ENCODE data around the gene WBP1.
A peak's percentile ranks its signal among the peaks of the same experiment; 100 is the strongest.
"Not testable (repeated sequence)": the region's sequence is repeated elsewhere in the genome, so short reads cannot be mapped to it uniquely, and the experiment has no call there.

Gene WBP1

DNA sequence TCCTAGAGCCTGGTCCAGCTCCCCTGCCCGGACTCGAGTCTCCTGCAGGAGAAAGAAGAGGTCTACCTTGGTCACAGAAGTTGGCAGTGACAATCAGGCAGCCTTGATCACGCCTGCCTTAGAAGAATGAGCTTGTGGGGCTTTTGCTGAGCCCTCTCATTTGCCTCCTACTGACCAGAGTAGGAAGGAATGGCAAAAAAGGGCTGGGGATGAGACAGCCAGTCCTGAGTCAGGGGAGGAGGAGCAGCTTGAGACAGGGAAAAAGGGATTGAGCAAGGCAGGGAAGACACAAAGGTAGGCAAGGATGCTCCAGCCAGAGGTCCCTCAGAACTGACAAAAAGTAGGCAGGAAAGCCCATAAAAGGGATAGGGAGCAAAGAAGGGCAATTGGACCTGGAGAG, 30.7 kb upstream of the WBP1 start:
- no peak for DNase-seq (ENCODE audit: low read depth in 2 of 2)

DNA sequence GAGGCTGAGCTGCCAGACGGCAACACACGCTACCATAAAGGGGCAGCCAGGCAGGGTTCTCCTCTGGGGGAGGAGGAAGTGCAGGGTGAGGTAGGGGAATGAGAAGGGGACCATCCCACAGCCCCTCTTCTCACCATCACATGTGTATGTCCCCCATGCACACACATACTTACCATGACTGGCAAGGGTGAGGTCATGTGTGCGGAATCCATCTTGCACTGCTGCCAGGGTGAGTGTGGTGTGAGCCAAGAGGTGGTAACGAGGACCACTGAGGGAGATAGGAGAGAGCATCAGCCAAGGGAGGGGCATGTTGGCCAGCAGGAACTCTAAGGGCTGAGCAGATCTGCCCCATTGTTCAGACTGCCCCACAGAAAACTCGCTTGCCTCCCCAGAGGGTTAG, 29.6 kb upstream of the WBP1 start:
- DNase-seq (ENCODE audit: low read depth in 2 of 2): no peak

DNA sequence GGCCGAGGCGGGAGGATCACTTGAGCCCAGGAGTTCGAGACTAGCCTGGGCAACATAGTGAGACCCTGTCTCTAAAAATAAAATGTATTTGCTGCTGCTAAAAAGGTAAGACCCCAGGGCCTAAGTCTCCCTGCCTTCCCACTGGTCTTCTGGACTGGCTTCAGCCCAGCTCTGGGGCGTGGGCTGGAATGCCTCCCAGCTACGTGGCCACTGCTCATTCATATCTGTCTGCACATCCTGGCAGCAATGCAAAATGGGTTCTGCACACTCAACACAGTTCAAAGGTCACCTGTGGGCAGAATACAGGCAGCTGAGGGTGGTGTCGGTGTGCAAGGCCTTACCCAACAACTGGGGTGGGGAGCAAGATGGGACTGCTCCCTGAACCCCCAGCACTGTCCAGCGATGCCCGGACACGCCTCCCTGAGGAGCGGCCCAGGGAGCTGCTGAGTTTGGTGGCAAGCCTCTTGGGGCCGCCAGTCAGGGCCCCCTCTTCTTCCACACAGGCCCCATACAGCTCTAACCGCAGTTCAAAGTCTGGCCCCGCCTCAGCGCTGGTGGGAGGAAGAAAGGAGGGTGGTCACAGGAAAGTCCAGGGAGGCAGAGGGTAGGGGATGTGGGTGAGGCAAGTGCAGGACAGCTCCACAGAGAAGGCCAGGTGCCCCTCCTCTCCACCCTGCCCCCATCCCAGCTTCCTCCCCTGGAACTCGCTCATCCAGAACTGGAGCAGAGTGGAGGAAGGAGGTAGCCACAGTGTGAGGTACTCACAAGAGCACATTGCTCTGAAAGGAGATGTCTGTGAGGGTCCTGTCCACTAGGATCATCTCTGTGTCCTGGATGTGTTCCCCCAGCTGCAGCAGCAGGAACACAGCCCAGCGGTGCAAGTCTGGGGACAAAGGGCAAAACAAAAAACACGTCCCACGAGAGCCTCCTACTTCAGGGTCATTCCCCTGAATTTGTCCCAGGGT, 28.5 kb upstream of the WBP1 start:
- DNase-seq (ENCODE audit: low read depth in 2 of 2): no peak

DNA sequence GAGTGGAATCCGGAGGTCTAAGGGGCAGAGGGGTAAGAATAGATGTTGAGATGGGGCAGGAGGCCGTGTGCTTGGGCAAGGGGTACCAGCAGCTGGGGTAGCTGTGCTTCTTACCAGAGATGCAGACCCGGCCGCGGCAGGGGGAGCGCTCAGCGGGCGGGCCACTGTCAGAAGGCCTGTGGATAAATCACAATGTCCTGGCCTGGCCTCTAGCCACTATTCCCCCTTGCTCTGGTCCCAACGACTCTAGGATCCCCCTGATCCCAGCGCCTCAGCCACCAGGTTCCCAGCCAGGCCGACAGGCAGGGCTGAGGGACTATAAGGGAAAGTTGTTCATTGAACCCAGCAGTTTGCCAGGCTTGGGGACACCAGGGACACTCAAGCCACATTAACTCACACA, 27.7 kb upstream of the WBP1 start:
- DNase-seq (ENCODE audit: low read depth in 2 of 2): no peak

DNA sequence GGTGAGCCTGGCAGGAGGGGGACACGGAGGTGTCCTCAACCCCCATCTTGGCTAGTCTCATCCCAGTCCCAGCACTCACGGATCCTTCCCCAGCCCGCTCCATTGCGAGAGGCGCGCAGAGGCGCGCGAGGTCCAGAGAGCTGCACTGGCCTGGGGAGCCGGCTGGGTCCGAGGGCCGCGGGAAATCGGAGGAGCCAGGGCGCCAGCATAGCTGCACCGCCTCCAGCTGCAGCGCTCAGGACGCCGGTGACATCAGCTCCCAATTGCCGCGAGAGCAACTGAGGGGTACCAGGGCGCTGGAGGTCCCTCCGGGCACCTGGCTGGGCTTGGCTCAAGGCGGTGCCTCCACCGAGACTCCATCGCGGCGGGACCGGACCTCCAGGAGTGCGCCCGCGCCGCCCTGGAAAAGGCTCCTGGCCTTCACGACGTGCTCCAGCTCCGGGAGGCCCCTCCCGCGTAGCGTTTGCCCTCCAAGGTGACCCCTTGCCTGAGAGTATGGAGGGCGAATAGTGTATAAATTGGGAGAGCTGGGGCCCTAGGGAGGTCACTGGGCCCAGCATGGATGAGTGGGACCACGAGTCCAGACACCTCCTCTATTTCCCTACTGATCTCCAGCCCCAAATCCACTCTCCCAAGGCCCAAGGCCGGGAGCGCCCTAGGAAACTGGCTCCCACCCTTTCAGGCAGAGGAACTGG, 22.0 kb upstream of the WBP1 start:
- no peak for DNase-seq (ENCODE audit: low read depth in 2 of 2)

DNA sequence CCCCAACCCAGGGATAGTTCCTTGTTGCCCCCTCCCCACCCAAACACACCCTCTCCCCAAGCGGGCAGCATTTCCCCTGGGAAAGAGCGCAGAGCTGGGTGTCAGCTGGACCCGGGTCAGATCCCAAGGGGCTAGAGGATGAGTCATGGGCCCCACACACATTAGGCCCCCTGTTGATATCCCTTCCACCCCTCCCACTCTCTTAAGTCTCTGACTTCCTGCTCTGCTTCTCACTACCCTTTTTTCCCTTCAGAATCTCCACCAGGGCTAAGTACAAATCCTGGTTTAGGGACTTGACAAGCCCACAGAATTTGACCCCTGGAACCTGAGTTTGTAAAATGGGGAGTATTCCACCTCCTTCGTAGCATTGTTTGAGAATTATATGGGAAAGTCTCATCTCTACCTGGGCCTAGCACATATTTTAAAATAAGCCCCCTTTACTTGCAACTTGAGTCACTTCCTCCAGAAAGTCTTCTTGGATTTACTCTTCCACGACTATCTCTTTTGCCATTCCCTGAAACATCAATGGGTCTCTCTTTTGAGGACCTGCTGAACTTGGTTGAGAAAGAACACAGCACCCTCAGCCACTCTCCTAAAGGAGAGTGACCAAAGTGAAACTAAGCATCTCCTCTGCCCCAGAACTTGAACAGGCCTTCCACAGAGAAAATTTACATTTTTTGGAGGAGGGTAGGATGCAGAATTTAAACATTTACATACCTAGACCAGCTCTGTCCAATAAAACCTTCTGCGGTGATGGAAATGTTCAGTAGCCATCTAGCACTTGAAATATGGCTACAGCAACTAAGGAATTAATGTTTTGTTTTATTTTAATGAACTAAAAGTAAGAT, 21.2 kb upstream of the WBP1 start:
- DNase-seq (ENCODE audit: low read depth in 2 of 2): no peak

DNA sequence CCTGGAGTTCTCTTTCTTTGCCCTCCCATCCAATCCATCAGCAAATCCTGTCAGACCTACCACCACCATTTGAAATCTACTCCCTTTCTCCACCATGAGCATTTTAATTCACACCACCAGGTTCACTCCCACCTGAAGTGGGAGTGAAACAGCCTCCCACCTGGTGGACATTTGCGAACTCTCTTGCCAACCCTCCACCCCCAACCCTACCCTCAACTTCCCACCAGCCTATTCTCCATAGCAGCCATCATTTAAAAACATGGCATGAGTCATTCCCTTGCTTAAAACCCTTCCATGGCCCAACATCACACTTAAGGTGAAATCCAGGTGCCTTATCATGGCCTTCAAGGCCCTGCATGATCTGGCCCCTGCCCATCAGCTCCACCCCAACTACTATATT, 20.0 kb upstream of the WBP1 start:
- DNase-seq (ENCODE audit: low read depth in 2 of 2): no peak

DNA sequence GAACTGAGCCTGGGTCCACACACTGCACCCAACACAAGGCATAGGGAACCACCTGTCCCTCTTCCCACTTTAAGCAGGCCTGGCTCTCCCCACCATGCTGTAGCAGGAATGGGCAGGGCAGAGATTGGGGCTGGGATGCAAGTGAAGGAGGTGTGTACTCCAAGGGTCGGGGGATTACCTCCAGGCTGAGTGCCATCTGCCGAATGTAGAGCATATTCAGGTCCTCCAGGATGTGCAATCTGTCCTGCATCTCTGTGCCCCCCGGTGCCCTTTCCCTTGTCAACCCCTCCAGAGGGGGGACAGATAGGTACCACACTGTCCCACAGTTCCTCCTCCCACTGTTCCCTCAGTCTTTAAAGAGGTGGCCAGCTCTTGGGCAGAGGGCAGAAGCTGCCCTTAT, 18.9 kb upstream of the WBP1 start:
- DNase-seq (ENCODE audit: low read depth in 2 of 2): no peak

DNA sequence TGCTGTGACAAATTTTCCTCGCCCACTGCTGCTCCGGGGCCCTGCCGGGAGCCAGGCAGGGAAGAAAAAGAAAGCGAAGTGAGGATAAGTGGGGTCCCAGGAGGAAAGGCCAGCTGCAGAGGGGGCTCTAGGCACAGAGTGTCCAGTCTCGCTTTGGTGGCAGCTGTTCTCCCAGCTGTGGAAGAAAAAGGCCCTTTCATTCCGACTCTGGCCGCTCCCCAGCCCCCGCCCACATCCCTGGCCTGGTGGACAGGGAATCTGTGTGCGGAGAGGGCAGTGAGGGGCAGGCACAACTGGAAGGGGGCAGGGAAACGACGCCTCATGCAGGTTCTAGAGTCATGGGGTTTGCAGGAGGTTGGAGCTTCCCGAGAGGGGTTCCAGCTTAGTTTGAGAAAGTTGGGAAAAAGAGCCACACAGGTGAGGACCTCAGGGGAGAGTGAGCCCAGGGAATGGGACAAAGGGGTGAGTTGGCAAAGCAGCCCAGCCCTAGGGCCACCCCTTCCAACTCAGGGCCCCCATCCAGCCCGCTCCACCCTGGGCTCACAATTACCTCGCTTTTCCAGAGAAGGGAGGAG, 18.3 kb upstream of the WBP1 start:
- DNase-seq (ENCODE audit: low read depth in 2 of 2): no peak

DNA sequence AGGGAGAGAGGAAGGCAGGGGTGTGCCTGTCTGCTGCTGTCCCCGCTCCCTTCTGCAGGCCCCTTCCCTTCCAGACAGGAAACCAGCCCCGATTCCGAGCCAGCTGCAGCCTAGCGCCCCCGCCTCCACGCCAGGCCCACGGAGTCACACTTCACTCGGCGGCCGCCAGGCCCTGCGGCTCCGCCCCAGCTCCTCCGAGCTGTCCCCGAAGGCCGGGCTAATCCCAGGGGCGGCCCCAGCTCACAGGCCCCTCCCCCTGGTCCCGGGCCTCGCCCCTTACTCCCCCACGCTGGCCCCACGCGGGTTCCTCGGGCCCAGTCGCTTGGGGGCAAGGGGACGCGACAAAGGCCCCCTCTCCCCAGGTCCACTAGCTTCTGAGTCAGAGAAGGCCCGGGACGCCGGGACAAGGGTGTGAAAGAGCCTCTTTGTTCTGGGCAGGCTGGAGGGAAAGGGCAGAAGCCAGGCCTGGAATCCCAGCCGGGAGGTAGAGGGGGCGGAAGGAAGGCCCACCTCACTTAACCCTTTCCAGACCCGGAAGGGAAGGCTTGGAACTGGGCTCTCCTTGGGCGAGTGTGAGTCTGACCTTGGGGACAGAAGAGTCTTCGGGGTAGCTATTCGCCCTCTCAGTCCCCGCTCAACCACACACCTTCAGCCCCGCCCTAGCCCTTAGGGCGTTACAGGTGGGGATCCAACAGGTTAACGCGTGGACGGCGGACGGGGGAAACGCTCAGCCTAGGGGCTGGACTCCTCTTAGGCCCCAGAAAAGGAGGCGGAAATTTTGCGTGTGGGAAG, 17.7 kb upstream of the WBP1 start:
- peak in 1 of 2 experiments; percentile 52 for DNase-seq (ENCODE audit: low read depth in 2 of 2)

DNA sequence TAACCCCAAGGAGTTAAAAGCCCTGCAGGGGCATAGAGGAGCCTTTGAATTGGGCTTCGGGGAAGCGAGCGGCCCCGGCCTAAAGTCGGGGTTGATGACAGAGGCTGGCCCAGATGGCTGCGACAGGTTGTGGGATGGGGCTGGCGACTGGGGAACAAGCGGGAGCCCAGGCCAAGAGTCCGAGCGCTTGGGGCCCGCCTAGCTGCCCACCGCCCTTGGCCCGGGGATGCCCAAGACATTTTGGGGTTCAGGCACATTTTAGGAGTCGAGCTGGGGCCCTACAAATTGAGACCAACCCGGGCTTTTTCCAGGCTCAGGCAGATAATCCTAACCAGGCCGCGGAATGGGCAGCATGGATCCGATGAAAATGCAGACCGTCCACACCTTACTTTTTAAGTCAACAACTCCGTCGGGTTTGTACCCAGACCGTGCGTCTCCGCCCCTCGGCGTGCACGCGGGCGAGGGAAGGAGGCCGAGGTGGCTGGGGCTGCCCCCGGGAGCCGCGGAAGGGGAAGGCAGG, 17.0 kb upstream of the WBP1 start:
- no peak for DNase-seq (ENCODE audit: low read depth in 2 of 2)

DNA sequence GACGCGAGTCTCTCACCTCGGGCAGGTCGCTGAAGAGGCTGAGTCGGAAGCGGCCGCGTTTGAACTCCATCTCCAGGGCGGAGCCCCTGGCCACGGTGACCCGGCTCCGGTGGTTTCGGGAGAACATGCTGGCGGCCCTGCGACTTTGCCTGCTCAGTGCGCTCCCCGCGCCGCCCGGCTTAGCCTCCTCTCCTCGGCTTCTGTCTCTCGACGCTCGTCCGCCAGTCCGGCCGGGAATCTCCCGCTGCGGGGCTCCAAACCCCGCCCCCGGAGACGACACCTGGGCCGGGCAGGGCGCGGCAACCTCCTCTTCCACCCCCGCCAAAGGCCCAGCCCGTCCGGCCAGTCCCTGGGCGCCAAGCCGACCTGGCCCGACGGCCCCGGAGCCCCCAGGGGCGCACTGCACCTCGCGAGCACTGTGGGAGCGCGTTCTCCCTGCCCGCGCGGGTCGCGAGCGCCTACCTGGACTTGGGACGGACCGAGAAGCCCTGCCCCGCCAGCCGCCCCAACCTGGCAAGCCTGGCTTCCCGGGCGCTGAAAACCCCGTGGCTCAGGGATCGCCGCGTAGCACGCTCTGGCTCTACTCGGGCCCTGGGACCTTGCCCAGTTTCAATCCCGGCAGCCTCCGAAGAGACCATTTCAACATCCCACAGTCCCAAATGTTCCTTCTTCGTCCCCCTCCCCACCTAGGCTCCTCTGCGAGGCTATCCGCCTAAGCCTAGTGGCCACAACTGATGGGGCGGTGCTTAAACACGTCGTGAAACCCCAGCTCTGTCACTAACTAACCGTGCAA, 16.4 kb upstream of the WBP1 start, which contains the start of gene RTKN:
TSS of gene RTKN (minus strand) at position 248 of the 793 bp plus-strand sequence. CDS start at position 127, 121 bp downstream.
- DNase-seq (ENCODE audit: low read depth in 2 of 2): no peak

DNA sequence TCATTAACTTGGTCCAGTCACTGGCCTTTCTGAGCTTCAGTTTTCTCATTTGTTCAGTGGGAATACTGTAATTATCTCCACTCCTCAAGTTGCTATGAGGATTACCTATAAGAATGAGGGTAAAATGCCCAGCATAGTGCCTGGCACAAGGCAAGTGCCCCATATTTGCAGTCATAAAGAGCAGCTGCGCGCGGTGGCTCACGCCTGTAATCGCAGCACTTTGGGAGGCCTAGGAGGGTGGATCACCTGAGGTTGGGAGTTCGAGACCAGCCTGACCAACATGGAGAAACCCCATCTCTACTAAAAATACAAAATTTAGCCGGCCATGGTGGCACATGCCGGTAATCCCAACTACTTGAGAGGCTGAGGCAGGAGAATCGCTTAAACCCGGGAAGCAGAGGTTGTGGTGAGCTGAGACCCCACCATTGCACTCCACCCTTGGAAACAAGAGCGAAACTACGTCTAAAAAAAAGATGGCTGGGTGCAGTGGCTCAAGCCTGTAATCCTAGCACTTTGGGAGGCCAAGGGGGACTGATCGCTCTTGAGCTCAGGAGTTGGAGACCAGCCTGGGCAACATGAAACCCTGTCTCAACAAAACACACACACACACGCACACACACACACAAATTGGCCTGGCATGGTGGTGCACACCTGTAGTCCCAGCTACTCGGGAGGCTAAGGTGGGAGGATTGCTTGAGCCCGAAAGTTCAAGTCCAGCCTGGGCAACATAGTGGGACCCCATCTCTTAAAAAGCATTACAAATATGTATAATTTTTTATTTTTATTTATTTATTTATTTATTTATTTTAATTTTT, 15.5 kb upstream of the WBP1 start:
- not testable (repeated sequence) for DNase-seq (ENCODE audit: low read depth in 2 of 2)

DNA sequence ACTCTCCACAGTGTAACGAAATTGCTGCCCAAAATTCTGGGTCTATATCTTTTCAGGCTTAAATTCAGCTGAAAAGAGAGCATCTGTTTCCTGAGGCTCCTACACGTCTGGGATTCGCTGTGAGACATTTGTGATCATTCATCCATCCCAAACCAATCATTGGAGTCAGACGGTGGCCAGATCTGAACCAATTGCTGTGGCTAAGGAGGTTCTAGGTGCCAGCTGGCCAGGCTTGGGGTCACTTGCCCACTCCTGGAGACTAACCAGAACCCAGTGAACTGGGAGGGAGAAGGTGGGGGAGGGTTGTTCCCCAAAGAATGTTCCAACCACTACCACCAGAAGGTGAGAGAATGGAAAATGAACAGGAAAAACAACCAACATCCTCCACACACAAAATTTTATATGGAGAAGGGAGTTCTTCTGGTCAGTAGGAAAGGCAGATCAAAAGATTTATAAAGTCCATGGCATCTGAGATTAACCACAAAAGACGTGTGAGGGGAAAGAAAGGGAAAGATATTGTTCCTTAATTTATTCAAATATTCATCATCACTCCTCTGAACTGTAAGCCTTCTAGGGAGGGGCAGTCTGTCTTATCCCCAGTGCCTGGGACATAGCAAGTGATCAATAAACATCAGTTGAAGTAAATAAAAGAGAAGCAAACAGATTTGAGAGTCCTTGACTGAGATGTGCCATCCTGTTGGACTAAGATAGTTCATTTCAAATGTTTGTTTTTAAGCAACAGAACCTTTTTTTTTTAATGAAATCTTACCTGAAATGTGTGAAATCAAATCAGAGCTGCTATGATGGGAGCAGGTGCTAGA, 13.5 kb upstream of the WBP1 start:
- no peak for DNase-seq (ENCODE audit: low read depth in 2 of 2)

DNA sequence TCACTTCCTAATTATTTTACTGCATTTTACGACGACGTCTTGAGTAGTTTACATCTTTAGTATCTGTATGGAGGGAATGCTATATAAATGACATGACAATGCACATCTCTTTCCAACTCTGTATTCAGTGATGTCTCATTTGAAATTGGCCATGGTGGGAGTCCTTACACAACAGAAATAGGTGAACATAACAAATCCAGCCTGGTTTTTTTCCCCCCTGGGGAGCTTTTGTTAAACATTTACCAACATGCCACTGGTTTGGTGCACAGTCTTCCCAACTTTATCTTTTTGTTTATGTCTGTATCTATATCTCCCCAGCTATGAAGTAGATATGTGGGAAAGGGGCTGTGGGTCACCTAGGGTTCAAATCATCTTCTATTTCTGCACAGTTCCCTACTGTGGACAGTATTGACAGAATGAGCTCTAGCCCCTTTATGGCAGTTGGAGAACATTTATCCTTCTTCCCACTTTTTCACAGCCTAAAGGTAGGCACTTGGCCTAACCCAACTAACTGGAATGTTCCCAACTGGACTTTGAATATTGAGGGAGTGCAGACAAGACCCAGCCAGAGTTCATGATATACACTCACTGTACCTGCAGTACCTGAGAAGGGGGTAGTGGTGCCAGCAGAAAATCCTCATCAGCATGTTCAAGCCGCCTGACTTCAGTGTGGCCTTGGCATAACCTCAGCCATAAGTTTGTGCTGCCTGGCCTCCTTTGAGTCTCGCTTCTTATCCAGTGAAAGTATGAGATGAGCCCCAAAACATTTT, 10.8 kb upstream of the WBP1 start:
- no peak for DNase-seq (ENCODE audit: low read depth in 2 of 2)

DNA sequence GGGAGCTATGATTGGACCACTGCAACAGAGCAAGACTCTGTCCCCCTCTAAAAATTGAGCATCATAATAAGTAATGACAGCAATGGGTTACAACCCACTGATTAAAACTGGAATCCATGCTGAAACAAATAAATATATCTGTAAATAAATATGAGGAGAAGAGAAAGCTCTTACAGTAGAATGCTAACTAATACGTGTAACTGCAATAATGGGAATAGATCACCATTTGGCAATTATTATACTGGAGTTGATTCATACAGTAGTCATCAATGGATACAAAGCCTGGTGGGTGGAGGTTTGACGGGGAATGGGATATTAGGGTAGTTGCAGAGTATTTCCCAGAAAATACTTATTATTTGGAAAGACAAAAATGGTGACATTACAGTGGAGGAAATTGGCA, 9.5 kb upstream of the WBP1 start:
- DNase-seq (ENCODE audit: low read depth in 2 of 2): no peak

DNA sequence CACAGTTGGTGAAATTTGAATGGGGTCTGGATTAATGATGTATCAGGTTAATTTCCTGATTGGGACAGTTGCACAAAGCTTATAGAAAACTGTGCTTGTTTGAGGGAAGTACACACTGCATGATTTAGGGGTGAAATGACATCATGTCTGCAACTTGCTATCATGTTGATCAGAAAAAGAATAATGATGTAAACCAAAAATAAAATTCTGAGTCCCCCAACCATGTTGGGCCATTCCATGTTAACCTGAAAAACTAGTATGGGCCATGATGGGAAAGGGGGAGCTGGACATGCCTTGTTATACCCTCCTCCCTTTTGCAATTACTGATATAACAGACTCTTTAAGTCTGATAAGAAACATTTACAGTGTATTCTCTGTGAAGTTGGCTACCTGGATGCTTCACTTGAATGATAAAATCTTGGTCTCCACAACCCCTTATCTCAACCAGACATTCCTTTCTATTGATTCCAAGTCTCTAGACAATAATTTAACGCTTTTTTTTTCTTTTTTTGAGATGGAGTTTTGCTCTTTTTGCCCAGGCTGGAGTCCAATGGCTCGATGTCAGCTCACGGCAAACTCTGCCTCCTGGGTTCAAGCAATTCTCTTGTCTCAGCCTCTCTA, 7.6 kb upstream of the WBP1 start:
- DNase-seq (ENCODE audit: low read depth in 2 of 2): no peak
